BLaER1 (cell line): ENCODE data around the gene ERAP2.
"Not testable (repeated sequence)": the region's sequence is repeated elsewhere in the genome, so short reads cannot be mapped to it uniquely, and the experiment has no call there.

Source experiments
- H3K27ac ChIP-seq: shearing (Covaris generic); formaldehyde crosslinking; 2 replicates; pipeline ENCODE4 v1.8.1; 2022
- H3K27me3 ChIP-seq: shearing (Covaris generic); formaldehyde crosslinking; 2 replicates; pipeline ENCODE4 v1.8.1; 2022
- H3K36me3 ChIP-seq: shearing (Covaris generic); formaldehyde crosslinking; 2 replicates; pipeline ENCODE4 v1.8.1; 2022
- H3K4me1 ChIP-seq: shearing (Covaris generic); formaldehyde crosslinking; 2 replicates; pipeline ENCODE4 v1.8.1; 2022
- H3K4me2 ChIP-seq: shearing (Covaris generic); formaldehyde crosslinking; 2 replicates; pipeline ENCODE4 v1.8.1; 2022
- H3K4me3 ChIP-seq: shearing (Covaris generic); formaldehyde crosslinking; 2 replicates; pipeline ENCODE4 v1.8.1; 2022
- H3K9ac ChIP-seq: shearing (Covaris generic); formaldehyde crosslinking; 2 replicates; pipeline ENCODE4 v1.8.1; 2022
- H3K9me3 ChIP-seq: shearing (Covaris generic); formaldehyde crosslinking; 2 replicates; pipeline ENCODE4 v1.8.1; 2022
- H4K20me1 ChIP-seq: shearing (Covaris generic); formaldehyde crosslinking; 2 replicates; pipeline ENCODE4 v1.8.1; 2022
- Cebpa-rat ChIP-seq: shearing (Covaris generic); IDR thresholded peaks from 2 replicates; pipeline ENCODE4 v1.8.1; 2022

The ERAP2 gene

GRCh38 chr5:96928931-96929708, 52.8 kb downstream of the ERAP2 start:
- Histone ChIP-seq H3K9me3 (no peaks in the 10 kb centered on the region), H3K27ac (no peak overlapping the region), H3K4me2 (peak overlapping the region; percentile 40), H3K9ac (no peak overlapping the region), H4K20me1 (no peaks in the 10 kb centered on the region), H3K4me3 (no peak overlapping the region), H3K36me3 (no peaks in the 10 kb centered on the region), H3K4me1 (peaks cover 48% of the 10 kb centered on the region), H3K27me3 (no peaks in the 10 kb centered on the region)
- no peak for TF ChIP-seq Cebpa-rat

GRCh38 chr5:96930058-96930457, 53.8 kb downstream of the ERAP2 start:
- Histone ChIP-seq H3K9ac (no peak overlapping the region), H3K9me3 (no peaks in the 10 kb centered on the region), H3K27me3 (no peaks in the 10 kb centered on the region), H4K20me1 (no peaks in the 10 kb centered on the region), H3K4me2 (no peak overlapping the region), H3K4me1 (peaks cover 48% of the 10 kb centered on the region), H3K36me3 (no peaks in the 10 kb centered on the region), H3K27ac (no peak overlapping the region), H3K4me3 (no peak overlapping the region)
- TF ChIP-seq Cebpa-rat, result no peak

GRCh38 chr5:96930589-96930988, 54.3 kb downstream of the ERAP2 start:
- Histone ChIP-seq H3K4me2 (no peak overlapping the region), H4K20me1 (no peaks in the 10 kb centered on the region), H3K4me1 (peaks cover 48% of the 10 kb centered on the region), H3K9ac (no peak overlapping the region), H3K27me3 (no peaks in the 10 kb centered on the region), H3K36me3 (no peaks in the 10 kb centered on the region), H3K4me3 (no peak overlapping the region), H3K9me3 (no peaks in the 10 kb centered on the region), H3K27ac (no peak overlapping the region)
- TF ChIP-seq Cebpa-rat, result no peak

GRCh38 chr5:96931037-96931436, 54.7 kb downstream of the ERAP2 start:
- H4K20me1 ChIP-seq, H3K9me3 ChIP-seq, H3K4me3 ChIP-seq, H3K9ac ChIP-seq, H3K27ac ChIP-seq, H3K36me3 ChIP-seq, H3K27me3 ChIP-seq: not testable (repeated sequence)
- H3K4me1 ChIP-seq, result peaks cover 48% of the 10 kb centered on the region
- H3K4me2 ChIP-seq, result peak overlapping the region; percentile 88

GRCh38 chr5:96931605-96932004, 55.3 kb downstream of the ERAP2 start:
- peak overlapping the region; percentile 88 for H3K4me2 ChIP-seq
- no peak overlapping the region for H3K27ac ChIP-seq
- H3K4me1 ChIP-seq, result peaks cover 48% of the 10 kb centered on the region
- H3K27me3 ChIP-seq, result no peaks in the 10 kb centered on the region
- H3K9me3 ChIP-seq, result no peaks in the 10 kb centered on the region
- no peaks in the 10 kb centered on the region for H3K36me3 ChIP-seq
- no peak for TF ChIP-seq Cebpa-rat
- no peak overlapping the region for H3K4me3 ChIP-seq
- no peaks in the 10 kb centered on the region for H4K20me1 ChIP-seq
- no peak overlapping the region for H3K9ac ChIP-seq

- peak overlapping the region; percentile 82; the same call in 1 of the 2 replicates for H3K4me3 ChIP-seq
- no peak overlapping the region for H3K9ac ChIP-seq
- H3K4me1 ChIP-seq, result peaks cover 48% of the 10 kb centered on the region
- peak overlapping the region; percentile 88 for H3K4me2 ChIP-seq
- H4K20me1 ChIP-seq, result peaks cover 4% of the 10 kb centered on the region; the same call in 1 of the 2 replicates
- no peak overlapping the region for H3K27ac ChIP-seq
- H3K27me3 ChIP-seq, result no peaks in the 10 kb centered on the region
- TF ChIP-seq Cebpa-rat, result no peak
- no peaks in the 10 kb centered on the region for H3K36me3 ChIP-seq
- no peaks in the 10 kb centered on the region for H3K9me3 ChIP-seq
Measured at GRCh38 chr5:96932026-96932425, 55.7 kb downstream of the ERAP2 start.

- Histone ChIP-seq H3K4me2 (peak overlapping the region; percentile 88), H3K9me3 (no peaks in the 10 kb centered on the region), H3K27me3 (no peaks in the 10 kb centered on the region), H4K20me1 (peaks cover 20% of the 10 kb centered on the region; the same call in 1 of the 2 replicates), H3K9ac (peak overlapping the region; percentile 89), H3K27ac (peak overlapping the region; percentile 97), H3K36me3 (no peaks in the 10 kb centered on the region), H3K4me3 (peak overlapping the region; percentile 82), H3K4me1 (peaks cover 65% of the 10 kb centered on the region)
- TF ChIP-seq Cebpa-rat, result no peak
Measured at GRCh38 chr5:96933764-96934707, 57.7 kb downstream of the ERAP2 start.

GRCh38 chr5:96934708-96935558, 58.6 kb downstream of the ERAP2 start:
- peak overlapping the region; percentile 97 for H3K27ac ChIP-seq
- peak overlapping the region; percentile 82 for H3K4me3 ChIP-seq
- H4K20me1 ChIP-seq, result peaks cover 20% of the 10 kb centered on the region; the same call in 1 of the 2 replicates
- H3K9me3 ChIP-seq, result no peaks in the 10 kb centered on the region
- no peaks in the 10 kb centered on the region for H3K36me3 ChIP-seq
- peak overlapping the region; percentile 89 for H3K9ac ChIP-seq
- peak overlapping the region; percentile 88 for H3K4me2 ChIP-seq
- no peak for TF ChIP-seq Cebpa-rat
- no peaks in the 10 kb centered on the region for H3K27me3 ChIP-seq
- peaks cover 56% of the 10 kb centered on the region for H3K4me1 ChIP-seq
